NCI-H2171 treated with DMSO at 0.1 percent for 48 hours (cell line): ENCODE measurements around the gene GTPBP2.
"Not testable (repeated sequence)": the region's sequence is repeated elsewhere in the genome, so short reads cannot be mapped to it uniquely, and the experiment has no call there.

Experiments used
- DNase-seq: peaks from one replicate; lab custom pipeline; 2025; lab: John Stamatoyannopoulos, UW

The GTPBP2 gene

GRCh38 chr6:43629104-43629504 is at the start of gene GTPBP2:
GTPBP2 (minus strand) TSS chr6:43629264; CDS start chr6:43629162, 102 bp downstream.
- peak; percentile 98 for DNase-seq

DNA sequence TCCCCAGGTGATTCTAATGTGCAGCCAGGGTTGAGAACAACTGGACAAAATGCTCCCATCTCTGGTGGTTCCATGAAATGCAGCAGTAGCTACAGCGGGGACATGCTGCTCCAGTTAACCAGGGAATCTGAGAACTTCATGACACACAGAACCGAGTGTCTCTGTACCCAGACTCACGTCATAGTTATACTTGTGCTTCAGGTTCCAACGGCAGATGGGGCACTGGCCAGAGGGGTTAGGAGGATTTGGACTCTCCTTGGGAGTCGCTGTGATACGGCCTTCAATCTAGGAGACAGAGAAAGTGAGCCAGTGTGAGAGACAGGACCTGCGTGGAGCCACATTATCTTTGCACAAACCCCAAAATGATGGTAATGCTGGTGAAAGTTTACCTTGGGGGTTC is 49.3 kb upstream of the GTPBP2 start:
- DNase-seq: no peak

DNA sequence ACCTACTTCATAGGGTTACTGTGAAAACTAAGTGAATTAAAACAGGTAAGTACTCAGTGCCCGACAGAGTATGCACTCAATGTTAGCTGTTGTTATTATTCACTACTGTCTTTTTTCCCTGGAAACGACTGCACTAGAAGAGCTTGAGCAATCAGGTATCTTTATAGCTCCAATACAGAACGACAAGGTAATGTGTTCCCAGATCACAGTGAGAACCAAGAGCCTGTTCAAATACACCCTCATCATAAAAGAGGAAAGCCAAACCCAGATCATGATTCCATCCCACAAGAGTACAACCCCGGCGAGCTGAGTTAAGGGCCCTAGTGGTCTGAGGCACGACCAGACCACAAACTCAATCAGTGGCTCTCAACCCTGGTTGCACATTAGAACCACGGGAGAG is 48.7 kb upstream of the GTPBP2 start:
- DNase-seq: no peak

DNA sequence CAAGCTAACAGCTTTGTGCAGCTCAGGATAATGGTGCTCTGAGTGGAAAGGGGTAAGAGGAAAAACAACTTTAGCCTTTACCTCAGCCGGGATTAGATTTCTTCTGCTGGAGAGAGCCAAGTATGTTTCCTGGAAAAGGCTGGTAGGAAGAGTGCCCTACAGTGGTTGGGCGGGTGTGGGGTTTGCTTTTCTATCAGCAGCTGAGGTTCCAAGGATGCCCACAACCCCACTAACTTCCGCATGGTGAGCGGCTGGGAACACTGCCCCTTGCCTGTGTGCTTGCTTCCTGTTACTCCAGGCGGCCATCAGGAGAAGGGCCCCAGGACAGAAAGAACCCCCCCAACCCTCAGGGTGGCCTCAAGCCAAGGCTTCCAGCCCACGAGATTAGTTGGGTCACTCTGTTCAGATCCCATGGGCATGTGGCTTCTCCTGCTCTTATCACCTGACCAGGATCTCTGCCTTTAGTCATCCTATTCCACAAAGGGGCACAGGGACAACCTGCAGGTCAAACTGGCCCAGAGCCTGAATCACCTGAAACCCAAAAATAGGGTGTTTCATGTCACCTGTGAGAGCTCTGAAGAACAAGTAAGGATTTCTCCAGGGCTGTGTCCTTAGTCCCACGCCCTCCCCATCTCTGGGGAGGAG is 48.0 kb upstream of the GTPBP2 start:
- no peak for DNase-seq

- no peak for DNase-seq
Measured at GRCh38 chr6:43674921-43675320, 45.9 kb upstream of the GTPBP2 start.

- no peak for DNase-seq
Measured at GRCh38 chr6:43674291-43674690, 45.2 kb upstream of the GTPBP2 start.

DNA sequence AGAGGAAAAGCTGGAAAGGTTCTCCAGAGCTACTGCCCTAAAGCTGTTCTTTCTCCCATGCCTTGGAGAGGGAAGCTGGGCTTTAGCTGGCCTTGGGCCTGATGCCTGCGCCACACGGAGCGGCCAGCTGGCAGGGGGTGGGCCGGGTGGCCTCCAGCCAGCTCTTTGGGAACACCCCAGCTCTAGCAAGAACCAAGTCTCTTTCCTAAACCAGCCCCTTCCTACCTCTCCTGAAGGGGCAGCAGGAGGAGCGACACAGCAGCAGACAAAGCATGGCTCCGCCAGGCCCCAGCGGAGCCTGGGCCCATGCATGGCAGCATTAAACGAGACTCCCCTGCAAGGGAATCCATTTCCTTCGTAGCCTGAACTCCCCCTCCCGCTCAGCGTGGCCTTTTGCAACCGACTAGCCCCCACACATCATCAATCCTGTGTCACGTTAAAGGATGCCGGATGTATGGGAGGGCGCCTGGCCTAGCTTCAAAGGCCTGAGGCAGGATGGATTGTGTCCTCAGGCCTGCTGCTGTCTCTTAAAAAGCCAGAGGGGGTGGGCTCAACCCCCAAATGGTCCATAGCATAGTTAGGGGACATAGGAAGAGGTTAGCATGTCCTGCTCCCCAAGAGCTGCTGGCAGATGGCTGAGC is 44.5 kb upstream of the GTPBP2 start:
- DNase-seq: no peak

DNA sequence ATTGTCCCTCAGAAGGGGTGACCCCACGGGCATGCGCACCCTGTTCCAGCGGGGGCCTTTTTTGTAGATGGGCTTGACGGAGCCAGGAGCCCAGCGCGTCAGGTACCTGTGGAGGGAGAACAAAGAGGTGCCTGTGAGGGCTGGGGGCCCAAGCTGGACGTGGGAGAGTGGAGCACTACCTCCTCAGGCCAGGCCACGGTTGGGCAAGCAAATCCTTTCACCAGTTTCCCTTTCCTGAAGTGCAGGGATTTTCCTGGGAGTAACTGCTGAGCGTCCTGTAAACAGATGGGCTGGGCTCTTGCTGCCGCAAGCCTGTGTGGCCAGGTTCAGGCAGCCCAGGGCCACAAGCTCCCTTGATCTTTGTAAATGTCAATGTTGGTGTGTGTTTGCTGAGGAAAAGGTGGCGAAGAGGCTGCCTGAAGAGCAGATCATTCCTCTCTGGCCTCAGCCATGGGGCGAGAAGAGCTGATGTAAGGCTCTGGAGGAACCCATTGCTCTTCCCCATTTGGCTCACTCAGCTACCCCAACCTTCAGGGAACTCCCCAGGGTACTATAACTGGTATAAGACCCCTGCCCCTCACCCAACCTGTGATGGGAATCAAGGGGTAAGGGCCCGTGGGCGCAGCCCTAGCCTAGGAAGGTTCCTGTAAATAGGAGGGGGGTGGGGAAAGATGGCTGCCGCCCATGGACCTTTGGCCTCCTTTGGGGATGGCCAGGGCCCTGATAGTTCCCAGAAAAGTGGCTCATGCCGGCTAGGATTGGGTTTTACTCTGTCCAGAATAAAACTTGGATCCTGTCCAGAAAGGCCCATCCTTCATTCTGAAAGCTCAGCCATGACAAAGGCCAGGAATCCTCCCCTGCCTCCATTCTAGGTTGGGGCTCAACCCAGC is 43.0 kb upstream of the GTPBP2 start:
- DNase-seq: no peak

- no peak for DNase-seq
Measured at GRCh38 chr6:43671011-43671800, 42.1 kb upstream of the GTPBP2 start.

DNA sequence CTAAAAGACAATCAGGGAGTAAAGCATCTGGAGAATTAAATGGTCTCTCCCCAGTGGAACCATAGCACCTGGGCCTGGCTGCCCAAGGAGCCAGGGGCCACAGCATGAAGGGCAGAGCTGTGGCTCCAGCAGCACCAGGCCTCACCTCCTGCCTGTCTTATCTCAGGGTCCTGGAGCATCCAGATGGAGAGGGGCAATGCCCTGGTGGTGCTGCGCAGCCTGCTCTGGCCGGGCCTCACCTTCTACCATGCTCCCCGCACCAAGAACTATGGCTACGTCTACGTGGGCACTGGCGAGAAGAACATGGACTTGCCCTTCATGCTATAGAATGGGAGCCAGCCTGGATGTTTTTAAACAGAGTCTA is 41.5 kb upstream of the GTPBP2 start:
- no peak for DNase-seq

GRCh38 chr6:43669922-43670622 is 41.0 kb upstream of the GTPBP2 start:
- no peak for DNase-seq

GRCh38 chr6:43669050-43669921 is 40.2 kb upstream of the GTPBP2 start:
- DNase-seq: no peak

GRCh38 chr6:43668151-43669028 is 39.3 kb upstream of the GTPBP2 start:
- peak; percentile 86 for DNase-seq

- DNase-seq: peak; percentile 70
Measured at GRCh38 chr6:43667245-43668150, 38.4 kb upstream of the GTPBP2 start.

DNA sequence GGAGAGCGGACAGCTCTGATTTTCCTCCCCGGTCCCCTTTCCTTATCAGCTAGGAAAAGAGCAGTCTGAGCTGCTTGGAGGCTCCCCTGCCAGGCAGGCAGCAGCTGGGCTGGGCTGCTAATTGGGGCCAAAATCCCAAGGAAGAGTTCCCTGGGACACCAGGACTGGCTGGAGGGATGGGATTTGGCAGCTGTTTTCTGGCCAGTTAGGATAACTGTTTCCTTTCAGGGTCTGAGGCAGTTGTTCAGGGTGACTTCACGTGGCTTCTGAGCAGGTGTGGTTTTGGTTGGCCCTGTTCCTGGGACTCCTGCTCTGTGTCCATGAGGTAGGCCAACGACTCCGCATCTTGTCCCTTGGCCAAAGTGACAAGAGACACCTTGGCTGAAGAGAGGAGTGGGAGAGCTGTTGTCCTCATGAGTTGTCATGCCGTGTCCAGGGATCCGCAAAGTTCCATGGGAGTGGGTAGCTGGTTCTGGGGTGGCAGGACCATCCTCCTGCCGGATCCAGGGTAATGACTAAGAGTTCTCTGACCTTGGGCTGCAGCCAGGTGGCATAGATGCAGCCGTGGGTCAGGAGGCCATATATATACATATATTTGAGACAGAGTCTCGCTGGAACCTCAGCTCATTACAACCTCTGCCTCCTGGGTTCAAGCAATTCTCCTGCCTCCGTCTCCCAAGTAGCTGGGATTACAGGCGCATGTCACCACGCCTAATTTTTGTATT is 37.3 kb upstream of the GTPBP2 start:
- DNase-seq: no peak

DNA sequence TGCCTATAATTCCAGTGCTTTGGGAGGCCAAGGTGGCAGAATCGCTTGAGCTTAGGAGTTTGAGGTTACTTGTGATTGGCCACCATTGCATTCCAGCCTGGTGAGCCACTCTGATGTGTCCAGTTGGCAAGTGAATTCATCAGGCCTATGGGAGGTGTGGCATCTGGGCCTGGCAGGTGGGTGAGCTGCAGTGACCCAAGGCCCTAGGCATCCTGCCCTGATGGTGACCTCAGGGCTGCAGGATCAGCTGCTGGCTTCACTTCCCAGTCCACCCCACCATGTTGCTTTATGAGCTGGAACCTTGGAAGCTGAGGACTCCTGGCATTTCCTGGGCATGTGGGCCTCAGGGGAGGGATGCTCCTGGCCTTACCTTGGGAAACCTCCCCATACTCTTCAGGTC is 36.3 kb upstream of the GTPBP2 start:
- DNase-seq: no peak

DNA sequence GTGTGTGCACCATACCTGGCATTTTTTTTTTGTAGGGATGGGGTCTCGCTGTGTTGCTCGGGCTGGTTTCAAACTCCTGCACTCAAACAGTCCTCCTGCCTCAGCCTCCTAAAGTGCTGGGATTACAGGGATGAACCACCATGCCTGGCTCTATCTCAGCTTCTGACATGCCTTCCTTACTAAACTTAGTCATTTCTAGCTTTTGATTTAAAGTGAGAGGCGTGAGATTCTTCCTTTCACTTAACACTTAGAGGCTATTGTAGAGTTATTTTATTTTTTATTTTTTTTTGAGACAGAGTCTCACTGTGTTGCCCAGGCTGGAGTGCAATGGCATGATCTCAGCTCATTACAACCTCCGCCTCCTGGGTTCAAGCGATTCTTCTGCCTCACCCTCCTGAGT is 33.9 kb upstream of the GTPBP2 start:
- DNase-seq: not testable (repeated sequence)

DNA sequence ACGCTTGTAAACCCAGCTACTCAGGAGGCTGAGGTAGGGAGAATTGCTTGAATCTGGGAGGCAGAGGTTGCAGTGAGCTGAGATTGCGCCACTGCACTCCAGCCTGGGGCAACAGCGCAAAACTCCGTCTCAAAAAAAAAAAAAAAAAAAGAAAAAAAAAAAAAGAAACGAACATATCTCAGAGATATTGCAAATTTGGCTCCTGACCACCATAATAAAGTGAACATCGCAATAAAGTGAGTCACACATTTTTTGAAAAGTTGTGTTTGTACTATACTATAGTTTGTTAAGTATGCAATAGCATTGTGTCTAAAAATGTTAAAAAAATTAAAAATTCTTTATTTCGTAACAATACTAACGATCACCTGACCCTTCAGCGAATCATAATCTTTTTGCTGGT is 29.1 kb upstream of the GTPBP2 start:
- DNase-seq: no peak
